ENCODE results near the gene YIF1B.

Gene YIF1B

GRCh38 chr19:38304866-38305429, 10.8 kb downstream of the YIF1B start:
- Mint-ChIP-seq H3K27me3 (ENCODE audit: low read depth, poor library complexity) (peaks cover 34% of the 10 kb centered on the region), H3K4me3 (peak overlapping the region; percentile 60), H3K9me3 (no peaks in the 10 kb centered on the region), H3K36me3 (ENCODE audit: low read depth) (no peaks in the 10 kb centered on the region), H3K4me1 (peaks cover 17% of the 10 kb centered on the region), H3K27ac (no peak overlapping the region)
- TF ChIP-seq CTCF (IDR thresholded peaks at IDR 0.05) = no peak
- peak; percentile 75 for DNase-seq

- no peak for TF ChIP-seq CTCF (IDR thresholded peaks at IDR 0.05)
- Mint-ChIP-seq H3K4me3 (peak overlapping the region; percentile 60), H3K27ac (no peak overlapping the region), H3K9me3 (no peaks in the 10 kb centered on the region), H3K4me1 (peaks cover 18% of the 10 kb centered on the region), H3K36me3 (ENCODE audit: low read depth) (no peaks in the 10 kb centered on the region), H3K27me3 (ENCODE audit: low read depth, poor library complexity) (peaks cover 38% of the 10 kb centered on the region)
- no peak for DNase-seq
Observed at GRCh38 chr19:38304352-38304865, 11.3 kb downstream of the YIF1B start.

- Mint-ChIP-seq H3K36me3 (ENCODE audit: low read depth) (no peaks in the 10 kb centered on the region), H3K27me3 (ENCODE audit: low read depth, poor library complexity) (peaks cover 40% of the 10 kb centered on the region), H3K9me3 (no peaks in the 10 kb centered on the region), H3K4me3 (peak within 1 kb of the TSS; percentile 60), H3K4me1 (peaks cover 25% of the 10 kb centered on the region), H3K27ac (no peak within 1 kb of the TSS)
- TF ChIP-seq CTCF (IDR thresholded peaks at IDR 0.05) = no peak
- DNase-seq = no peak
Observed at GRCh38 chr19:38303517-38304351, 12.0 kb downstream of the YIF1B start, which contains the start of gene C19orf33. C19orf33 (plus strand) TSS chr19:38304251; CDS start chr19:38304262, 11 bp downstream.

GRCh38 chr19:38298821-38299680, 16.7 kb downstream of the YIF1B start:
- H3K4me3 Mint-ChIP-seq = no peak overlapping the region

GRCh38 chr19:38294090-38294489, 21.7 kb downstream of the YIF1B start:
- Mint-ChIP-seq H3K27me3 (ENCODE audit: low read depth, poor library complexity) (no peaks in the 10 kb centered on the region), H3K27ac (no peak overlapping the region), H3K4me3 (no peak overlapping the region), H3K4me1 (peaks cover 39% of the 10 kb centered on the region), H3K36me3 (ENCODE audit: low read depth) (peaks cover 4% of the 10 kb centered on the region), H3K9me3 (no peaks in the 10 kb centered on the region)
- no peak for TF ChIP-seq CTCF (IDR thresholded peaks at IDR 0.05)
- no peak for DNase-seq

More at GRCh38 chr19:38298821-38299680, 16.7 kb downstream of the YIF1B start:
- DNase-seq = no peak
- TF ChIP-seq CTCF (IDR thresholded peaks at IDR 0.05) = no peak
- H3K9me3 Mint-ChIP-seq = no peaks in the 10 kb centered on the region
- H3K4me1 Mint-ChIP-seq = peaks cover 29% of the 10 kb centered on the region
- peak overlapping the region; percentile 62 for H3K27ac Mint-ChIP-seq
- no peaks in the 10 kb centered on the region for H3K36me3 Mint-ChIP-seq (ENCODE audit: low read depth)
- peaks cover 31% of the 10 kb centered on the region for H3K27me3 Mint-ChIP-seq (ENCODE audit: low read depth, poor library complexity)
